H9 (cell line): ENCODE measurements around the gene FAM3C. TPM values are rescaled to one million over a fixed set of nuclear protein-coding genes. Genes with fewer than 3 reads are reported as not detected.

Experiments
- DNase-seq: peaks from one replicate; pipeline ENCODE4 v3.0.0-alpha.2; 2017
- H2AFZ ChIP-seq: one replicate; pipeline ENCODE4 v1.6.1; 2013; ENCODE audit warnings: mild to moderate bottlenecking, low read length, control low read depth, moderate library complexity
- H2AK5ac ChIP-seq: 2 replicates; pipeline ENCODE4 v1.6.1; 2013; ENCODE audit warnings: low read length, control low read depth, mixed read lengths; ENCODE audit not compliant: insufficient read length
- H2BK120ac ChIP-seq: one replicate; pipeline ENCODE4 v1.6.1; 2013; ENCODE audit warnings: low read depth, mild to moderate bottlenecking, low read length, control low read depth, inconsistent platforms; ENCODE audit not compliant: poor library complexity, severe bottlenecking
- H2BK12ac ChIP-seq: 2 replicates; pipeline ENCODE4 v1.6.1; 2013; ENCODE audit warnings: low read length, control low read depth, mixed read lengths, low read depth; ENCODE audit not compliant: insufficient read length
- H2BK15ac ChIP-seq: 2 replicates; pipeline ENCODE4 v1.6.1; 2013; ENCODE audit warnings: low read depth, low read length, control low read depth
- H2BK20ac ChIP-seq: one replicate; pipeline ENCODE4 v1.6.1; 2013; ENCODE audit warnings: low read depth, mild to moderate bottlenecking, low read length, control low read depth, inconsistent platforms; ENCODE audit not compliant: poor library complexity, severe bottlenecking
- H2BK5ac ChIP-seq: 2 replicates; pipeline ENCODE4 v1.6.1; 2013; ENCODE audit warnings: low read length, control low read depth, mixed read lengths; ENCODE audit not compliant: insufficient read length
- H3K14ac ChIP-seq: 2 replicates; pipeline ENCODE4 v1.6.1; 2013; ENCODE audit warnings: low read length, control low read depth; ENCODE audit not compliant: insufficient read depth
- H3K18ac ChIP-seq: 2 replicates; pipeline ENCODE4 v1.6.1; 2013; ENCODE audit warnings: low read depth, mild to moderate bottlenecking, mixed read lengths, low read length, control low read depth; ENCODE audit not compliant: insufficient read length
- H3K23ac ChIP-seq: 2 replicates; pipeline ENCODE4 v1.6.1; 2013; ENCODE audit warnings: low read length, control low read depth, mixed read lengths, low read depth; ENCODE audit not compliant: insufficient read length
- H3K23me2 ChIP-seq: 2 replicates; pipeline ENCODE4 v1.6.1; 2013; ENCODE audit warnings: low read depth, mild to moderate bottlenecking, mixed read lengths, low read length, control low read depth; ENCODE audit not compliant: insufficient read length, poor library complexity, severe bottlenecking
- H3K27ac ChIP-seq: 2 replicates; pipeline ENCODE4 v1.5.1; 2013; ENCODE audit warnings: low read length, control low read depth, mixed read lengths, low read depth; ENCODE audit not compliant: insufficient read length
- H3K27me3 ChIP-seq: 2 replicates; pipeline ENCODE4 v1.6.1; 2013; ENCODE audit warnings: low read length, control low read depth, inconsistent platforms; ENCODE audit not compliant: insufficient read depth
- H3K4ac ChIP-seq: 2 replicates; pipeline ENCODE4 v1.6.1; 2013; ENCODE audit warnings: low read depth, mild to moderate bottlenecking, control low read depth, inconsistent platforms, low read length, moderate library complexity
- H3K4me1 ChIP-seq: 2 replicates; pipeline ENCODE4 v1.6.1; 2013; ENCODE audit warnings: low read length, control low read depth, inconsistent platforms; ENCODE audit not compliant: insufficient read depth
- H3K4me2 ChIP-seq: 2 replicates; pipeline ENCODE4 v1.6.1; 2013; ENCODE audit warnings: low read length, control low read depth, mixed read lengths; ENCODE audit not compliant: insufficient read length, insufficient read depth
- H3K56ac ChIP-seq: 2 replicates; pipeline ENCODE4 v1.6.1; 2013; ENCODE audit warnings: low read depth, mild to moderate bottlenecking, mixed read lengths, low read length, control low read depth; ENCODE audit not compliant: insufficient read length
- H3K79me1 ChIP-seq: 2 replicates; pipeline ENCODE4 v1.6.1; 2013; ENCODE audit warnings: low read depth, mild to moderate bottlenecking, moderate library complexity, low read length, control low read depth, inconsistent platforms; ENCODE audit not compliant: insufficient read depth, poor library complexity, severe bottlenecking
- H3K79me2 ChIP-seq: 2 replicates; pipeline ENCODE4 v1.6.1; 2013; ENCODE audit warnings: low read length, control low read depth, inconsistent platforms; ENCODE audit not compliant: insufficient read depth
- H3K9ac ChIP-seq: 2 replicates; pipeline ENCODE4 v1.6.1; 2013; ENCODE audit warnings: low read length, control low read depth, mixed read lengths; ENCODE audit not compliant: insufficient read length; ENCODE audit errors: extremely low read depth
- H3K9me3 ChIP-seq: one replicate; pipeline ENCODE4 v1.6.1; 2013; ENCODE audit warnings: low read depth, low read length, inconsistent platforms; ENCODE audit not compliant: control insufficient read depth
- H3T11ph ChIP-seq: one replicate; pipeline ENCODE4 v1.6.1; 2013; ENCODE audit warnings: mild to moderate bottlenecking, low read length, control low read depth, inconsistent platforms
- H4K20me1 ChIP-seq: one replicate; pipeline ENCODE4 v1.6.1; 2013; ENCODE audit not compliant: control insufficient read depth, insufficient read length, insufficient read depth
- H4K5ac ChIP-seq: 2 replicates; pipeline ENCODE4 v1.6.1; 2013; ENCODE audit warnings: low read depth, mild to moderate bottlenecking, mixed read lengths, low read length, control low read depth; ENCODE audit not compliant: insufficient read length
- H4K8ac ChIP-seq: replicated peaks from 2 replicates; pipeline ENCODE4 v1.6.1; 2013; ENCODE audit warnings: low read length, control low read depth, mixed read lengths, low read depth; ENCODE audit not compliant: insufficient read length
- H4K91ac ChIP-seq: 2 replicates; pipeline ENCODE4 v1.6.1; 2013; ENCODE audit warnings: low read depth, mild to moderate bottlenecking, moderate library complexity, mixed read lengths, low read length, control low read depth; ENCODE audit not compliant: insufficient read length
- H3K27ac Mint-ChIP-seq, 3 experiments: 2 replicates in 2 of 3; 3 replicates in 1 of 3; pipeline ENCODE4 v1.8.0; 2020 to 2021; ENCODE audit warnings: mixed read lengths in 3 of 3, mild to moderate bottlenecking in 1 of 3, moderate library complexity in 1 of 3
- H3K27me3 Mint-ChIP-seq: 2 replicates; pipeline ENCODE4 v1.8.0; 2021; ENCODE audit warnings: low read depth, mild to moderate bottlenecking, moderate library complexity, mixed read lengths
- H3K36me3 Mint-ChIP-seq, 3 experiments: 2 replicates in 2 of 3; 3 replicates in 1 of 3; pipeline ENCODE4 v1.8.0; 2020 to 2021; ENCODE audit warnings: low read depth in 3 of 3, mixed read lengths in 3 of 3; ENCODE audit not compliant: insufficient read depth in 1 of 3
- H3K4me1 Mint-ChIP-seq, 2 experiments: 2 replicates each; pipeline ENCODE4 v1.8.0; 2020; ENCODE audit warnings: mixed read lengths in 2 of 2
- H3K4me3 Mint-ChIP-seq, 2 experiments: 2 replicates in 1 of 2; 3 replicates in 1 of 2; pipeline ENCODE4 v1.8.0; 2020 to 2021; ENCODE audit warnings: mild to moderate bottlenecking in 2 of 2, mixed read lengths in 2 of 2, moderate library complexity in 1 of 2
- H3K9me3 Mint-ChIP-seq, 2 experiments: 2 replicates in 1 of 2; 3 replicates in 1 of 2; pipeline ENCODE4 v1.8.0; 2020; ENCODE audit warnings: mild to moderate bottlenecking in 2 of 2, mixed read lengths in 2 of 2, moderate library complexity in 1 of 2
- CTCF ChIP-seq: fragments of 200-600 bp; sonication (generic); conservative IDR thresholded peaks from 3 replicates; pipeline ENCODE4 v1.8.0; 2021; ENCODE audit warnings: antibody characterized with exemption, mild to moderate bottlenecking
- WGBS: extraction: QIAGEN DNeasy Blood & Tissue Kit; methylation state at CpG from one replicate; pipeline ENCODE4 v1.1.7; 2013; ENCODE audit warnings: missing lambda C conversion rate, low lambda C conversion rate, mixed read lengths; ENCODE audit not compliant: insufficient read length; ENCODE audit errors: extremely low coverage; 5-methylcytosine and 5-hydroxymethylcytosine counted together
- total RNA-seq: library from RNA; stranded (reverse); gene quantifications from 2 replicates; pipeline ENCODE4 v1.2.1, GENCODE V29; 2021

Gene FAM3C
- total RNA-seq, 1 experiment from 2014 or later: 64.5 TPM

GRCh38 chr7:121390617-121391016 is 5.5 kb downstream of the FAM3C start:
- Histone ChIP-seq H2AFZ (no peak overlapping the region), H4K20me1 (no peaks in the 10 kb centered on the region), H2BK12ac (no peak overlapping the region), H2BK5ac (no peak overlapping the region), H2BK120ac (no peak overlapping the region), H3K4ac (no peak overlapping the region), H4K91ac (no peak overlapping the region), H3K4me2 (no peak overlapping the region), H2AK5ac (no peak overlapping the region), H3K23me2 (no peaks in the 10 kb centered on the region), H3K56ac (no peak overlapping the region), H3K9me3 (no peaks in the 10 kb centered on the region), H3K79me2 (peaks cover 41% of the 10 kb centered on the region; the same call in 1 of the 2 replicates), H2BK15ac (no peak overlapping the region), H2BK20ac (no peak overlapping the region), H3K27ac (no peak overlapping the region), H3T11ph (no peak overlapping the region), H3K18ac (no peak overlapping the region), H4K5ac (no peak overlapping the region), H4K8ac (no peak overlapping the region), H3K4me1 (no peaks in the 10 kb centered on the region), H3K23ac (no peak overlapping the region), H3K14ac (no peak overlapping the region), H3K79me1 (peaks cover 8% of the 10 kb centered on the region), H3K27me3 (no peaks in the 10 kb centered on the region), H3K9ac (no peak overlapping the region)
- WGBS: no CpG with 5 or more reads among the region's 2 CpGs
- Mint-ChIP-seq H3K27ac (no peak overlapping the region), H3K36me3 (peaks cover 12 to 15% (median 13%) of the 10 kb centered on the region in 3 experiments), H3K27me3 (no peaks in the 10 kb centered on the region), H3K4me3 (no peak overlapping the region), H3K9me3 (no peaks in the 10 kb centered on the region), H3K4me1 (peaks cover 21 to 41% of the 10 kb centered on the region in 2 experiments)
- DNase-seq: no peak
- TF ChIP-seq CTCF: no peak
